Spinal cord (tissue), 10 donors: ENCODE measurements around the gene CASR. TPM values are rescaled to one million over a fixed set of nuclear protein-coding genes. Genes with fewer than 3 reads are reported as not detected.

ENCODE experiments used
- DNase-seq, 6 donors: peaks; one replicate each; pipeline versions ENCODE4 v3.0.0 to v3.0.0-alpha.2; 2013 to 2015; ENCODE audit warnings: low spot score in 6 of 6, low read depth in 4 of 6
- H3K27ac ChIP-seq: one replicate; pipeline ENCODE4 v1.5.1; 2013; ENCODE audit warnings: low read depth, low read length, control low read depth
- H3K27me3 ChIP-seq: one replicate; pipeline ENCODE4 v1.6.1; 2013; ENCODE audit warnings: low read length; ENCODE audit not compliant: control insufficient read depth, insufficient read depth
- H3K36me3 ChIP-seq: one replicate; pipeline ENCODE4 v1.6.1; 2013; ENCODE audit warnings: low read length; ENCODE audit not compliant: control insufficient read depth, insufficient read depth
- H3K4me1 ChIP-seq: one replicate; pipeline ENCODE4 v1.6.1; 2013; ENCODE audit warnings: low read length; ENCODE audit not compliant: control insufficient read depth, insufficient read depth
- H3K4me3 ChIP-seq: one replicate; pipeline ENCODE4 v1.5.1; 2013; ENCODE audit warnings: low read depth, low read length, control low read depth
- H3K9me3 ChIP-seq: one replicate; pipeline ENCODE4 v1.6.1; 2013; ENCODE audit warnings: low read length; ENCODE audit not compliant: control insufficient read depth, insufficient read depth
- WGBS: methylation state at CpG from one replicate; pipeline ENCODE4 v1.1.5; 2013; ENCODE audit warnings: missing lambda C conversion rate; ENCODE audit not compliant: insufficient coverage; 5-methylcytosine and 5-hydroxymethylcytosine counted together
- polyA plus RNA-seq, 2 donors: library from polyadenylated mRNA; unstranded; fragments of 120-200 nt; gene quantifications; one replicate each; pipeline ENCODE4 v1.2.1, GENCODE V29; 2013; ENCODE audit not compliant: insufficient read length in 2 of 2
- total RNA-seq, 2 donors: library from RNA; depleted of rRNA in 1 of 2; stranded (reverse); fragments of 120-200 nt in 1 of 2; fragments of >200 nt in 1 of 2; gene quantifications; one replicate each; pipeline versions ENCODE4 v1.2.3 to v1.2.4, GENCODE V29; 2013 to 2014
- donor health status: healthy.

The CASR gene
- total and polyA plus RNA-seq, 4 donors = 0.11 to 1.4 (median 1.1) TPM

- no peaks in the 10 kb centered on the region for H3K9me3 ChIP-seq
- H3K27me3 ChIP-seq = no peaks in the 10 kb centered on the region
- no peaks in the 10 kb centered on the region for H3K4me1 ChIP-seq
- no peak for DNase-seq
- no peak overlapping the region for H3K4me3 ChIP-seq
- no peaks in the 10 kb centered on the region for H3K36me3 ChIP-seq
- no peak overlapping the region for H3K27ac ChIP-seq
These were observed 124.5 kb downstream of the CASR start for GRCh38 chr3:122307976-122308375.

GRCh38 chr3:122310361-122310760 is 126.9 kb downstream of the CASR start:
- Histone ChIP-seq H3K4me1 (no peaks in the 10 kb centered on the region), H3K9me3 (no peaks in the 10 kb centered on the region), H3K27me3 (no peaks in the 10 kb centered on the region), H3K27ac (no peak overlapping the region), H3K36me3 (no peaks in the 10 kb centered on the region), H3K4me3 (no peak overlapping the region)
- WGBS = no CpG with 5 or more reads among the region's 1 CpG
- DNase-seq = no peak

- no peak overlapping the region for H3K4me3 ChIP-seq
- no peaks in the 10 kb centered on the region for H3K4me1 ChIP-seq
- H3K9me3 ChIP-seq = no peaks in the 10 kb centered on the region
- no peak overlapping the region for H3K27ac ChIP-seq
- H3K36me3 ChIP-seq = no peaks in the 10 kb centered on the region
- no peaks in the 10 kb centered on the region for H3K27me3 ChIP-seq
- no peak for DNase-seq
These were observed 129.4 kb downstream of the CASR start for GRCh38 chr3:122312826-122313225.

GRCh38 chr3:122313281-122313680 is 129.8 kb downstream of the CASR start:
- H3K9me3 ChIP-seq = no peaks in the 10 kb centered on the region
- H3K4me3 ChIP-seq = no peak overlapping the region
- no peaks in the 10 kb centered on the region for H3K4me1 ChIP-seq
- 77% methylated on average over 1 of the region's 3 CpGs for WGBS
- no peaks in the 10 kb centered on the region for H3K27me3 ChIP-seq
- no peak for DNase-seq
- no peaks in the 10 kb centered on the region for H3K36me3 ChIP-seq
- no peak overlapping the region for H3K27ac ChIP-seq

GRCh38 chr3:122314228-122314876 is 130.9 kb downstream of the CASR start:
- no CpG with 5 or more reads among the region's 2 CpGs for WGBS
- no peaks in the 10 kb centered on the region for H3K36me3 ChIP-seq
- no peaks in the 10 kb centered on the region for H3K27me3 ChIP-seq
- no peak for DNase-seq
- H3K4me1 ChIP-seq = no peaks in the 10 kb centered on the region
- no peak overlapping the region for H3K4me3 ChIP-seq
- no peaks in the 10 kb centered on the region for H3K9me3 ChIP-seq
- no peak overlapping the region for H3K27ac ChIP-seq

- no peak overlapping the region for H3K27ac ChIP-seq
- no peak overlapping the region for H3K4me3 ChIP-seq
- H3K27me3 ChIP-seq = no peaks in the 10 kb centered on the region
- no peaks in the 10 kb centered on the region for H3K9me3 ChIP-seq
- no peaks in the 10 kb centered on the region for H3K36me3 ChIP-seq
- WGBS = 44% methylated on average over 4 of the region's 4 CpGs
- H3K4me1 ChIP-seq = no peaks in the 10 kb centered on the region
- DNase-seq = no peak
These were observed 132.2 kb downstream of the CASR start for GRCh38 chr3:122315619-122316018.

- Histone ChIP-seq H3K9me3 (no peaks in the 10 kb centered on the region), H3K36me3 (no peaks in the 10 kb centered on the region), H3K4me1 (no peaks in the 10 kb centered on the region), H3K4me3 (no peak overlapping the region), H3K27ac (no peak overlapping the region), H3K27me3 (no peaks in the 10 kb centered on the region)
- DNase-seq = no peak
- 85% methylated on average over 4 of the region's 5 CpGs for WGBS
These were observed 132.9 kb downstream of the CASR start for GRCh38 chr3:122316368-122316767.

- no peaks in the 10 kb centered on the region for H3K36me3 ChIP-seq
- no peak for DNase-seq
- no CpG with 5 or more reads among the region's 2 CpGs for WGBS
- no peak overlapping the region for H3K4me3 ChIP-seq
- H3K27me3 ChIP-seq = no peaks in the 10 kb centered on the region
- H3K27ac ChIP-seq = no peak overlapping the region
- no peaks in the 10 kb centered on the region for H3K4me1 ChIP-seq
- no peaks in the 10 kb centered on the region for H3K9me3 ChIP-seq
These were observed 135.2 kb downstream of the CASR start for GRCh38 chr3:122318620-122319019.

- no peak overlapping the region for H3K27ac ChIP-seq
- no peak overlapping the region for H3K4me3 ChIP-seq
- H3K36me3 ChIP-seq = no peaks in the 10 kb centered on the region
- no peaks in the 10 kb centered on the region for H3K9me3 ChIP-seq
- DNase-seq = no peak
- no peaks in the 10 kb centered on the region for H3K27me3 ChIP-seq
- no CpG with 5 or more reads among the region's 5 CpGs for WGBS
- H3K4me1 ChIP-seq = no peaks in the 10 kb centered on the region
These were observed 138.9 kb downstream of the CASR start for GRCh38 chr3:122322095-122323075.

GRCh38 chr3:122324871-122325323 is 141.4 kb downstream of the CASR start, which contains the start of gene CSTA:
Gene CSTA (plus strand): TSS chr3:122325248. CDS start chr3:122325293, 45 bp downstream.
- DNase-seq = no peak
- Histone ChIP-seq H3K9me3 (no peaks in the 10 kb centered on the region), H3K36me3 (no peaks in the 10 kb centered on the region), H3K4me3 (no peak within 1 kb of the TSS), H3K27ac (no peak within 1 kb of the TSS), H3K27me3 (no peaks in the 10 kb centered on the region), H3K4me1 (no peaks in the 10 kb centered on the region)
- WGBS = 94% methylated on average over 2 of the region's 6 CpGs
